HG03354 (cell line): ENCODE results near the gene NAIP.
"Not testable (repeated sequence)": the region's sequence is repeated elsewhere in the genome, so short reads cannot be mapped to it uniquely, and the experiment has no call there.

ENCODE experiments used
- ATAC-seq: cut with Tn5 transposase; IDR thresholded peaks from one replicate; pipeline ENCODE4 v1.9.1; 2021; ENCODE audit warnings: mild to moderate bottlenecking; ENCODE audit not compliant: unreplicated experiment, poor library complexity, severe bottlenecking

The NAIP gene

GRCh38 chr5:70931709-70932368 is 93.3 kb downstream of the NAIP start:
- not testable (repeated sequence) for ATAC-seq

GRCh38 chr5:70925211-70925562 is 100.0 kb downstream of the NAIP start:
- ATAC-seq: not testable (repeated sequence)
